GM10847 (cell line): Measurements from ENCODE around the gene CEP85.

Source experiments
- POLR2A ChIP-seq: IDR thresholded peaks from 2 replicates; pipeline ENCODE4 v1.6.1; 2011; ENCODE audit not compliant: insufficient read length; ENCODE audit errors: extremely low read depth

The CEP85 gene

GRCh38 chr1:26213335-26213905 lies 20.6 kb upstream of the CEP85 start:
- TF ChIP-seq POLR2A, result no peak

- no peak for TF ChIP-seq POLR2A
These were observed 18.8 kb upstream of the CEP85 start for GRCh38 chr1:26215246-26215645.

- TF ChIP-seq POLR2A, result no peak
These were observed 15.0 kb upstream of the CEP85 start for GRCh38 chr1:26218906-26219494.

- no peak for TF ChIP-seq POLR2A
These were observed 13.6 kb upstream of the CEP85 start for GRCh38 chr1:26220199-26220912.

GRCh38 chr1:26221094-26221493 lies 12.9 kb upstream of the CEP85 start:
- no peak for TF ChIP-seq POLR2A

GRCh38 chr1:26224606-26225005 lies 9.4 kb upstream of the CEP85 start:
- no peak for TF ChIP-seq POLR2A

GRCh38 chr1:26225033-26225831 lies 8.8 kb upstream of the CEP85 start:
- no peak for TF ChIP-seq POLR2A

GRCh38 chr1:26234644-26235370 lies 807 bp downstream of the CEP85 start:
- no peak for TF ChIP-seq POLR2A

GRCh38 chr1:26237230-26237966 lies 3.4 kb downstream of the CEP85 start:
- TF ChIP-seq POLR2A, result no peak

GRCh38 chr1:26239936-26240335 lies 5.9 kb downstream of the CEP85 start:
- TF ChIP-seq POLR2A, result no peak

- TF ChIP-seq POLR2A, result no peak
These were observed 18.7 kb downstream of the CEP85 start for GRCh38 chr1:26252718-26253117.

- TF ChIP-seq POLR2A, result no peak
These were observed 20.4 kb downstream of the CEP85 start for GRCh38 chr1:26254404-26254803.

GRCh38 chr1:26257222-26257621 lies 23.2 kb downstream of the CEP85 start:
- no peak for TF ChIP-seq POLR2A

GRCh38 chr1:26259005-26259404 lies 25.0 kb downstream of the CEP85 start:
- TF ChIP-seq POLR2A, result no peak

- no peak for TF ChIP-seq POLR2A
These were observed 25.6 kb downstream of the CEP85 start for GRCh38 chr1:26259578-26259977.

GRCh38 chr1:26263212-26263611 lies 29.2 kb downstream of the CEP85 start:
- TF ChIP-seq POLR2A, result no peak
